AG04449 (cell line): ENCODE measurements around the gene TUBB8B.
"Not testable (repeated sequence)": the region's sequence is repeated elsewhere in the genome, so short reads cannot be mapped to it uniquely, and the experiment has no call there.

Experiments used
- CTCF ChIA-PET: fragments of 350-600 bp; formaldehyde crosslinking; extraction: SDS; loops from one replicate; lab custom pipeline; 2021; ENCODE audit warnings: antibody characterized with exemption; lab: Yijun Ruan, JAX
- POLR2A ChIA-PET: fragments of 400-600, 350-600 bp; formaldehyde crosslinking; extraction: SDS; loops from one replicate; lab custom pipeline; 2020; ENCODE audit warnings: antibody characterized with exemption, inconsistent platforms; lab: Yijun Ruan, JAX
- DNase-seq: peaks from one replicate; pipeline ENCODE4 v3.0.0-alpha.2; 2010; ENCODE audit warnings: low read depth, low spot score
- H3K4me3 ChIP-seq: 2 replicates; pipeline ENCODE4 v1.5.1; 2011; ENCODE audit warnings: low read depth, mild to moderate bottlenecking, control low read depth, low read length

The TUBB8B gene

DNA sequence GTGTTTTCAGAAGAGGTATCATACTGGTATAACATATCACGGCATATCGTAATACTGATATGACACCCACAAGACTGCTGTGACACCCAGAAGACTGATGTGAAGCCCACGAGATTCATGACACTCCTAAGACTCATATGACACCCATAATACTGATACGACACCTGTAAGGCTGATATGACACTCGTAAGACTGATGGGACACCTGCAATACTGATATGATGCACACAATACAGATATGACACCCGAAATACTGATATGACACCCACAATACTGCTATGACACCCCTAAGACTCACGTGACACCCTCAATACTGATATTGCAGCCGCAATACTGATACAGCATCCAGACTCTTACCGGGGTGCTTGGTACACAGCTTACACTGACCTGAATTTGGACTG lies 18.3 kb upstream of the TUBB8B start:
- CTCF ChIA-PET, POLR2A ChIA-PET, DNase-seq, H3K4me3 ChIP-seq: not testable (repeated sequence)

DNA sequence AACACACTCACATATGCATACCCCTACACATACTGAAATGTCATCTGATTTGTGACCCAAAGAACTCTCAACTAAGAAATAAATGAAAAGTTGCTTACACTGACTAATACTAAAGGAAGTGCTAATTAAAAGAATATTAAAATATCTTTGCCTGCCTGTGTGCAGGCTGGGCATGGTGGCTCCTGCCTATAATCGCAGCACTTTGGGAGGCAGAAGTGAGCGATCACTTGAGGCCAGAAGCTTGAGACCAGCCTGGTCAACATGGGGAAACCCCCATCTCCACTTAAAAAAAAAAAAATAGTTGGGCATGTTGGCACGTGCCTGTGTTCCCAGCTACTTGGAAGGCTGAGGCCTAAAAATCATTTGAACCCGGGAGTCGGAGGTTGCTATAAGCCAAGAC lies 14.9 kb upstream of the TUBB8B start:
- CTCF ChIA-PET, POLR2A ChIA-PET: not testable (repeated sequence)

DNA sequence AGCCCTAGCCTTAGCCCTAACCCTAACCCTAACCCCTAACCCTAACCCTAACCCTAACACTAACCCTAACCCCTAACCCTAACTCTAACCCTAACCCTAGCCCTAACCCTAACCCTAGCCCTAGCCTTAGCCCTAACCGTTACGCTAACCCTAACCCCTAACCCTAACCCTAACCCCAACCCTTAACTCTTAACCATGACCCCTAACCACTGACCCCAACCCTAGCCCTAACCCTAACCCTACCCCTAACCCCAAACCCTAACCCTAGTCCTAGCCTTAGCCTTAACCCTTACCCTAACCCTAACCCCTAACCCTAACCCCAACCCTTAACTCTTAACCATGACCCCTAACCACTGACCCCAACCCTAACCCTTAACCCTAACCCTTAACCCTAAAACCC lies 14.2 kb upstream of the TUBB8B start:
- POLR2A ChIA-PET, H3K4me3 ChIP-seq, DNase-seq, CTCF ChIA-PET: not testable (repeated sequence)

More for the DNA sequence above, 14.9 kb upstream of the TUBB8B start:
- not testable (repeated sequence) for DNase-seq, H3K4me3 ChIP-seq

DNA sequence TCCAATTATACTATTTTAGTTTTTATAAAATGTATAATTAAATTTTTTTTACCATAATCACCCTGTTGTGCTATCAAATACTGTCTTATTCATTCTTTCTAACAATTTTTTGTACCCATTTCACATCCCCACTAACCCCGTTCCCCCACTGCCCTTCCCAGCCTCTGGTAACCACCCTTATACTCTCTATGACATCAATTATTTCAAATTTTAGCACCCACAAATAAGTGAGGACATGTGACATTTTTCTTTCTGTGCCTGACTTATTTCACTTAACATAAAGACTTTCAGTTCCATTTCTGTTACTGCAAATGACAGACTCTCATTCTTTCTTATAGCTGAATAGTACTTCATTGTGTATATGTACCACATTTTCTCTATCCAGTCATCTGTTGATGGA lies 5.0 kb upstream of the TUBB8B start:
- CTCF ChIA-PET, POLR2A ChIA-PET, DNase-seq, H3K4me3 ChIP-seq: not testable (repeated sequence)

DNA sequence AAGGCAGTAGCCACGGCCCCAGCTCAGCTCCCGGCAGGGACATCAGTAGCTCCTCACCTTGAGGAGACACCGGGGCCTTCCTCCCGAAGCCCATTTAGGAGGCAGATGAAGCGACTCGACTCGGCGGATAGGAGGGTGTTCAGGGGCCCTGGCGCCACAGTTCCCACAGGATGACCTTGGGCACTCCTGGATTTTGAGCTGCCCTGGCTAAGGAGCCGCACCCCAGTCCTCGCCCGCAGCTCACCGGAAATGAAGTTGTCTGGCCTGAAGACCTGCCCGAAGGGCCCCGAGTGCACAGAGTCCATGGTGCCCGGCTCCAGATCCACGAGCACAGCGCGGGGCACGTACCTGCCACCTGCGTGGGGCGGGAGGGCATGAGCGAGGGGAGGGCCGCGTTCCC lies 719 bp downstream of the TUBB8B start:
- CTCF ChIA-PET, H3K4me3 ChIP-seq, DNase-seq, POLR2A ChIA-PET: not testable (repeated sequence)

DNA sequence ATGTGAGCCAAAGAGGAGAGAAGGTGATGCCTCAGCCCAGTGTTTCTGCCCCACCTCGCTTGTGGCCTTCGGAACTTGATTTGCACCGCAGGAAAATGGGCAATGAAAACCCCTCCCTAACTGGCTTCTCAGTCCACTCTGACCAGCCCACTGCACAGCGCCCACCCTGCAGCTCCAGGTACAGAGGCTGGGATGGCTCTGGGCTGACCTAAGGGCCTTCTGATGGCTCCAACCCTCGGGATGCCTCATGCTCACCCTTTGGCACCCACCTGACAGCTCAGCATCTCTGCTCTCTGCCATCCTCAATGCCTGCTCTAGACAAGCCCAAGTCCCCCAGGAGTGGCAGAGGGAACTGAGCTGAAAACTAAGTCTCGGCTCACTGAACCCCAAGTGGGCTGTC lies 36.2 kb downstream of the TUBB8B start:
- H3K4me3 ChIP-seq, DNase-seq, CTCF ChIA-PET, POLR2A ChIA-PET: not testable (repeated sequence)

DNA sequence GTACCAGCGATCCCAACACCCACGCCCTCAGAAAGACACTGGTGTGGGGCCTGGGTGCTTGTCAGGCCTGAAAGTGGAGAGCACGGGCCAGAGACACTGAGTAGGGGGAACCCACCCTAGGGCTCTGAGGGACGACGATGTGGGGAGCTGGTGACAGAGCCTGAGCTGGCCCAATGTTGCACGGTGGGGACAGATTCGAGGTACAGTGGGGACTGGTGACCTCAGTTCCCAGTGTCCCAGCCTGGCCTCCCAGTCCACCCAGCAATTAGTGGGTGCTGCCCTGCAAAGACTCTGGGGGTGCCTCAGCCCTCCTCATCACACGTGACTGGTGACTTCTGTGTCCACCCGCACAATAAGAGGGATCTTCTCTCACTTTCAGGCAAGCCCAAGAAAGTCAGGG lies 36.6 kb downstream of the TUBB8B start:
- DNase-seq, H3K4me3 ChIP-seq, POLR2A ChIA-PET, CTCF ChIA-PET: not testable (repeated sequence)

DNA sequence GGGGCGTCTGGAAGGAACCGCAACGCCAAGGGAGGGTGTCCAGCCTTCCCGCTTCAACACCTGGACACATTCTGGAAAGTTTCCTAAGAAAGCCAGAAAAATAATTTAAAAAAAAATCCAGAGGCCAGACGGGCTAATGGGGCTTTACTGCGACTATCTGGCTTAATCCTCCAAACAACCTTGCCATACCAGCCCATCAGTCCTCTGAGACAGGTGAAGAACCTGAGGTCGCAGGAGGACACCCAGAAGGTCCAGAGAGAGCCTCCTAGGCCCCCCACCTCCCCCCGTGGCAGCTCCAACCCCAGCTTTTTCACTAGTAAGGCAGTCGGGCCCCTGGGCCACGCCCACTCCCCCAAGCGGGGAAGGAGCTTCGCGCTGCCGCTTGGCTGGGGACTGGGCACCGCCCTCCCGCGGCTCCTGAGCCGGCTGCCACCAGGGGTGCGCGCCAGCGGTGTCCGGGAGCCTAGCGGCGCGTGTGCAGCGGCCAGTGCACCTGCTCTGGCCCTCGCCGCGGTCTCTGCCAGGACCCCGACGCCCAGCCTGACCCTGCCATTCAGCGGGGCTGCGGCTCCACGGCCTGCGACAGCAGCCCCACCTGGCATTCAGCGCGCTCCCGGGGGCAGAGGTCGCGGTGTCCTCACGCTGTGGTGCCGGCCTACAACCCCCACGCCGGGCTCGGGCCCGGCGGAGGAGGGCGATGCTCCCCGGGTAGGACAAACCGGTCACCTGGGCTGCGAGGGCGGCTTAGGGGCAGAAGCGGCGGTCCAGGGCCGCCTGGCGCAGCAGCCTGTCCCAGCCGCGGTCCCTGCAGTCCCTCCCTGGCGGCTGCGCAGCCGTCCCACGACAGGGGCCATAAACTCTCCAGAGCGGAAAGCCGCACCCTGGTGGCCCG lies 37.8 kb downstream of the TUBB8B start:
- POLR2A ChIA-PET, CTCF ChIA-PET, H3K4me3 ChIP-seq, DNase-seq: not testable (repeated sequence)

DNA sequence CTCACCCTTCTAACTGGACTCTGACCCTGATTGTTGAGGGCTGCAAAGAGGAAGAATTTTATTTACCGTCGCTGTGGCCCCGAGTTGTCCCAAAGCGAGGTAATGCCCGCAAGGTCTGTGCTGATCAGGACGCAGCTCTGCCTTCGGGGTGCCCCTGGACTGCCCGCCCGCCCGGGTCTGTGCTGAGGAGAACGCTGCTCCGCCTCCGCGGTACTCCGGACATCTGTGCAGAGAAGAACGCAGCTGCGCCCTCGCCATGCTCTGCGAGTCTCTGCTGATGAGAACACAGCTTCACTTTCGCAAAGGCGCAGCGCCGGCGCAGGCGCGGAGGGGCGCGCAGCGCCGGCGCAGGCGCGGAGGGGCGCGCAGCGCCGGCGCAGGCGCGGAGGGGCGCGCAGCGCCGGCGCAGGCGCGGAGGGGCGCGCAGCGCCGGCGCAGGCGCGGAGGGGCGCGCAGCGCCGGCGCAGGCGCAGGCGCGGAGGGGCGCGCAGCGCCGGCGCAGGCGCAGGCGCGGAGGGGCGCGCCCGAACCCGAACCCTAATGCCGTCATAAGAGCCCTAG lies 38.7 kb downstream of the TUBB8B start:
- H3K4me3 ChIP-seq, POLR2A ChIA-PET, CTCF ChIA-PET, DNase-seq: not testable (repeated sequence)

DNA sequence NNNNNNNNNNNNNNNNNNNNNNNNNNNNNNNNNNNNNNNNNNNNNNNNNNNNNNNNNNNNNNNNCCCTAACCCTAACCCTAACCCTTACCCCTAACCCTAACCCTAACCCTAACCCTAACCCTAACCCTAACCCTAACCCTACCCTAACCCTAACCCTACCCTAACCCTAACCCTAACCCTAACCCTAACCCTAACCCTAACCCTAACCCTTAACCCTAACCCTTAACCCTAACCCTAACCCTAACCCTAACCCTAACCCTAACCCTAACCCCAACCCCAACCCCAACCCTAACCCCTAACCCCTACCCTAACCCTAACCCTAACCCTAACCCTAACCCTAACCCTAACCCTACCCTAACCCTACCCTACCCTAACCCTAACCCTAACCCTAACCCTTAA lies 39.5 kb downstream of the TUBB8B start:
- POLR2A ChIA-PET, DNase-seq, CTCF ChIA-PET, H3K4me3 ChIP-seq: not testable (repeated sequence)
